ENCODE results near the gene C16orf54.
A peak's percentile ranks its signal among the peaks of the same experiment; 100 is the strongest.
"Not testable (repeated sequence)": the region's sequence is repeated elsewhere in the genome, so short reads cannot be mapped to it uniquely, and the experiment has no call there.

C16orf54 gene

DNA sequence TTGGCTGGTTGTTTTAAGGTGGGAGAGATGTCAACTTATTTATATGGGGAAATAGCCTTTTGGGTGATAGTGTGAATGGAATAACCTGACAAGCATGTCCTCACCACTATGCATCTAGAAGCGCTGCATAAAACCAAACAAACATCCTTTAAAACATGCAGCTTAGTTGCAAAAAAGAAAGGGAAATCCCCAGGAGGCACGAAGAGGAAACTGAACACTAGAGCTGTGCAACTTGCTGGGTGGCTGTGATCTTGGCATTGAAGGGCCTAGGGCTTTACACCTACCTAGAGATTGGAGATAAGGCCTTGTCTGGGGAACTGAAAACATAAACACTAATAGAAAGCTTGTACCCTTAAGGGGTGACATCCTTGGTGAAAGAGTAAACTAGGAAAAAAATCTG lies 7.3 kb downstream of the C16orf54 start:
- peak; percentile 71 for DNase-seq

DNA sequence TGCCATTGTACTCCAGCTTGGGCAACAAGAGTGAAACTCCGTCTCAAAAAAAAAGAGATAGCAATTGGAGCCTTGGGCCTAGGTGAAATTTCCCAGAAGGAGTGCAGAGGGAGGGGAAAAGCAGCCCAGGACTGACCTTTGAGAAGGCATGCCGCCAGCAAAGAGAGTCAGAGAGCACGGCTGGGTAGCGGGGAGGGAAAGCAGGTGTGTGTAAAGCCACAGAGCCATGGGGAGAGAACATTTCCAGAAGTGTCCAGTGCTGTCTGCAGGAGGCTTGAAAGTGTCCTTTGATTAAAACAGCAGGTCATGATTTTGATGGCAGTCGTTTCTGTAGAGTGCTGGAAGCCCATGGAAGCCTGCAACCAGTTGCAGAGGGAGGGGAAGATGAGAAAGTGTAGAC lies 8.1 kb downstream of the C16orf54 start:
- no peak for DNase-seq

DNA sequence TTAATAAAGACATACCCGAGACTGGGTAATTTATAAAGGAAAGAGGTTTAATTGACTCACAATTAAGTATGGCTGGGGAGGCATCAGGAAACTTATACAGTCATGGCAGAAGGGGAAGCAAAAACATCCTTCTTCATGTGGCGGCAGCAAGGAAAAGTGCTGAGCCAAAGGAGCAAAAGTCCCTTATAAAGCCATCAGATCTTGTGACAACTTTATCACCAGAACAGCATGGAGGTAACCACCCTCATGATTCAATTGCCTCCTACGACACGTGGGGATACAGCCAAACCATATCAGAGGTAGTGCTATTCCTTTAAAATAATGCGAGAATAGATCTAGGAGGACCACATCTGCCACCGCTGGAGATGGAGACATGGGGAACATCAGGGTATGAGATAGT lies 9.0 kb downstream of the C16orf54 start:
- no peak for DNase-seq

DNA sequence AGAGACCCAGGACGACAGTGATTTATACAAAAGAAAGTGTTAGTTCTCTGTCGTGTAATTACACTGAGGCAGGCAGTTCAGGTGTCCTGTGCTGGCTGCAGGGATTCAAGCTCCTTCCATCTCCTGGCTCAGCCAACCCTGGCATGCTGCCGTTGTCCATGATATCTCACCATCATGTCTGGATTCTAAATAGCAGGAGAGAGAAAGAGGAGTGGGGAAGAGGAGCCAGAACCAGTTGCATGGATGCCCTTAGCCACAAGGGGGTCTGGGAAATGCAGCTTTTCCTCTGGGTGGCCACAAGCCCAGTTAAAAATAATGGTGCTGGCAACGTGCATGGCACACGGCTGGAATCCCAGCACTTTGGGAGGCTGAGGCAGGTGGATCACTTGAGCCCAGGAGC lies 9.7 kb downstream of the C16orf54 start:
- no peak for DNase-seq

DNA sequence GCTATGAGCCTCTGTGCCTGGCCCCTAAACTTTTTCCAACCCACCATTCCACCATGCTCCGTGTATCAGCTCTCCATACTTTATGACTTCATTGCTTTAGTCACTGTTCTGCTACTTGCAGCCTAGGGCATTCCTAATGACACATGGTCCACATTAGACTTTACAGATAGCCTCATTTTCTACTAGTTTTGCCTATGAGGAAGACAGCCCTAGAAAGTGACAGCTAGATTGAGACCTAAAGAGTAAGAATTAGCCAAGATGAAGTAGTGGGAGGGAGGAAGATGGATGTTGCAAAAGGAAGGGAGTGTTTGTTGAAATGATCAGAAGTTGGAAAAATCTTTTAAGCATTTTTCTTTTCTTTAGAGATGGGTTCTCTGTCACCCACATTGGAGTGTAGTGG lies 11.0 kb downstream of the C16orf54 start:
- DNase-seq: no peak

DNA sequence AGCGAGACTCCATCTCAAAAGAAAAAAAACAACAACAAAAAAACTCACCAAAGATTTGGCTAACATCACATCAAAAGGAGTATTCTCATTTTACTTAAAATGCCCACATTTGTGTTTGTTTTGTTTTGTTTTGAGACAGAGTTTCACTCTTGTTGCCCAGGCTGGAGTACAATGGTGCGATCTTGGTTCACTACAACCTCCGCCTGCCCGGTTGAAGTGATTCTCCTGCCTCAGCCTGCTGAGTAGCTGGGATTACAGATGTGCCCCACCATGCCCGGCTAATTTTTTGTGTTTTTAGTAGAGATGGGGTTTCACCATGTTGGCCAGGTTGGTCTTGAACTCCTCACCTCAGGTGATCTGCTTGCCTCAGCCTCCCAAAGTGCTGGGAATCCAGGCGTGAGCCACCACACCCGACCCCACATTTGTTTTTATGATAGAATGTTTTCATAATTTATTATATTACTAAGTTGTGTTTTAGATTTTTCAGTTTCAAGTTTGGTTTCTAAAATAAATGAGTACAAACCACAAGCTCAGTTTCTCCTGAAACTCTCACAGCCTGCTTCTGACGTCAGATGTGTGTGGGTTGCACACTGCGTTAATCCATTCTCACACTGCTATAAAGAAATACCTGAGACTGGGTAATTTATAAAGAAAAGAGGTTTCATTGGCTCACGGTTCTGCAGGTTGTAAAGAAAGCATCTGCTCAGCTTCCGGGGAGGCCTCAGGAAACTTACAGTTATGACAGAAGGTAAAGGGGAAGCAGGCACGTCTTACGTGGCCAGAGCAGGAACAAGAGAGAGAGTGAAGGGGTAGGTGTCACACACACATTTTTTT lies 13.8 kb downstream of the C16orf54 start:
- DNase-seq: peak; percentile 68

DNA sequence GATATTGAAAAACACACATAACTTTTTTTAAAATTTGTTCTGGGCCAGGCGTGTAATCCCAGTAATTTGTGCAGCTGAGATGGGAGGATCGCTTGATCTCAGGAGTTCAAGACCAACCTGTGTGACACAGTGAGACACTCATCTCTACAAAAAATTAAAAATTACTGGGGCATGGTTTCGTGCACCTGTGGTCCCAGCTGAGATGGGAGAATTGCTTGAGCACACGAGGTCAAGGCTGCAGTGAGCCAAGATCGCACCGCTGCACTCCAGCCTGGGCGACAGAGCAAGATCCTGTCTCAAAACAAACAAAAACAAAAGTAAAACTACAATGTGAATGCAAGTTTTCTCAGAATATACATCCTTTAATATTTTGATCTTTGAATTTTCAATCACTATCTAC lies 15.1 kb downstream of the C16orf54 start:
- DNase-seq: no peak

DNA sequence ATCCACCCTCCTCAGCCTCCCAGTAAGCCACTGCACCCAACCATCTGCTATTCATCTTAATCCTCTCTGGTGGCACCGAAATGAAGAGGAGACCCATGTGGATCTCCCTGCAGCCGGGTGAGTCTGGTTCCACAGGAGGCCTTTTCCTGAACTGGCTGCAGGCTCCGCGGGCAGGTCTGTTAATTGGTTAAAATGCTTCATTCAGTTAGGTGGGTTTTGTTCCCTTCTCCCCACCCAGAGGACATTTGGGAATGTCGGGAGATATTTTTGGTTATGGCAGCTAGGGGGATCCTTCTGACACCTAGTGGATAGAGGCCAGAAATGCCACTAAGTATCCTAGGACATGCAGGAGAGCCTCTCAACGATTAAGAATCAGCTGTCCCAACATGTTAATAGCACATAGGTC lies 16.7 kb downstream of the C16orf54 start:
- DNase-seq: no peak

DNA sequence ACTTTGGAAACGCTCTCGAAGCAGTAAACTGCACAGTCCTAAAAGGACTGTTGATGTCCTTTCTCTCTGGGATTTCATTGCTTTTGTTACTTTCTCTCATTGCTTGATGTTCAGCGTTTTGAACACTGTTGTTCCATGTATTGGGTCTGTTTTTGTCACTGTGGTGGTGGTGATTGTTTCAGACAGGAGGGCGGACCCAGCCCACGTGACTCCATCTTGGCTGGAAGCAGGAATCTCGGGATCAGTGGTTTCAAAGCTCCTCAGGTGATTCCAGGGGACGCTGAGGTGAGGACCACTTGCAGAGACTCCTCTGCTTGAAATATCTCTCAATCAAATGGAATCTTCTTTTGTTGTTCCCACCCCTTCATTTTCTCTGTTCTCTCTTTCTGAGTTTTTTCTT lies 18.3 kb downstream of the C16orf54 start:
- no peak for DNase-seq

DNA sequence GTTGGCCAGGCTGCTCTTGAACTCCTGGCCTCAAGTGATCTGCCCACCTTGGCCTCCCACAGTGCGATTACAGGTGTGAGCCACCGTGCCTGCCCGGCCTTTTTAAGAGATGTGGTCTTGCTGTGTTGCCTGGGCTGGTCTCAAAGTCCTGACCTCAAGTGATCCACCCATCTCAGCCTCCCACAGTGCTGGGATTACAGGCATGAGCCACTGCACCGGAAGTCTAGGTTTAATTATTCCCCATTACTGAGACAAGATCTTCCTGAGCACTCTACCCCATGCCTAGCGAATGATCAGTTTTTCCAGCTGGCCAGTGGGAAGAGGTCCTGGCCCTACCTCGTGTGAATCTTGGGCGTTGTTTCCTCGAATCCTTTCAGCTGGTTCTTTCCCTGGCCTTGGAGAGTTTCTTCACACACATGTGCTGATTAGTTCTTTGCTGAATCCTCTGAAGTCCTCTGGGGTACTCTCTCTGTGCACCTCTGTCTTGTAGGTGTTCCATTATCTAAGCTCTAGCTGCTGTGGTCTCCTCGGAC lies 18.9 kb downstream of the C16orf54 start:
- no peak for DNase-seq

DNA sequence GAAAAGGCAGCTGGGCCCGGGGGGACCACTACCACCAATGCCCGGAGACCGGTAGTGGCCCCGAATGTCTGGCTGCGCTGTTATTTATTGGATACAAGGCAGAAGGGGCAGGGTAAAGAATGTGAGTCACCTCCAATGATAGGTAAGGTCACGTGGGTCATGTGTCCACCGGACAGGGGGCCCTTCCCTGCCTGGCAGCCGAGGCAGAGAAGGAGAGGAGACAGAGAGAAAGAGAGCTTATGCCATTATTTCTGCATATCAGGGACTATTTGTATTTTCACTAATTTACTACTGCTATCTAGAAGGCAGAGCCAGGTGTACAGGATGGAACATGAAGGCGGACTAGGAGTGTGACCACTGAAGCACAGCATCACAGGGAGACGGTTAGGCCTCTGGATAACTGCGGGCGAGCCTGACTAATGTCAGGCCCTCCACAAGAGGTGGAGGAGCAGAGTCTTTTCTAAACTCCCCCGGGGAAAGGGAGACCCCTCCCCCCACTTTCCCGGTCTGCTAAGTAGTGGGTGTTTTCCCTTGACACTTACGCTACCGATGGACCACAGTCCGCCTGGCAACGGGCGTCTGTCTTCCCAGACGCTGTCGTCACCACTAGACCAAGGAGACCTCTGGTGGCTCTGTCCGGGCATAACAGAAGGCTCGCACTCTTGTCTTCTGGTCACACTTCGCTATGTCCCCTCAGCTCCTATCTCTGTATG lies 24.5 kb downstream of the C16orf54 start:
- DNase-seq: peak; percentile 58

DNA sequence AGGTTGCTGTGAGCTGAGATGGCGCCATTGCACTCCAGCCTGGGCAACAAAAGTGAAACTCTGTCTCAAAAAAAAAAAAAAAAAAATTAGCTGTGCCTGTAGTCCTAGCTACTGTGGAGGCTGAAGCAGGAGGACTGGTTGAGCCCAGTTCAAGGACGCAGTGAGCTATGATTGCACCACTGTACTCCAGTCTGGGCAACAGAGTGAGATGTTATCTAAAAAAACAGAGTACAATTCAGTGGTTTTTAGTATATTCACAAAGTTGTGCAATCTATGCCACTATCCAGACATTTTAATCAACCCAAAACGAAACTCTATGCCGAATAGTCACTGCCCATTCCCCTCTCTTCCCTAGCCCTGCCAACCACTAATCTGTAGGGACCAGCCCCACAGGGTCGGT lies 25.1 kb downstream of the C16orf54 start:
- no peak for DNase-seq

DNA sequence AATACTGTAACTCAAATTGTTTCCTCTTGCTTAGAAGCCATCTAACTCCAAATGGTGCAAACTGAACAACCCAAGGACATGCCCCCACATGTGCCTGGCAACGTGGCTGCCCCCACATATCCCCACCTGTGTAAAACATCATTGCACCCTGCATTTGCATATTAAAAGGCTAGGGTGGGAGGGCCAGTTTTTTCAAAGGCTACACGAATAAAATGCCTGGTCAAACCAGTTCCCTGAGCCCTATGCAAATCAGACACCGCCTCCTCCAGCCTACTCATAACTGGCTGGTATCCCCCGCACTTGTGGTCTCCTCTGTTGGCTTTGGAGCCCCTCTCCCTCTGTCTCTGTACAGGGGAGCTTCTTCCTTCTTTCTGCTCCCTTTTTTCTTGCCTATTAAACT lies 26.7 kb downstream of the C16orf54 start:
- DNase-seq: no peak

DNA sequence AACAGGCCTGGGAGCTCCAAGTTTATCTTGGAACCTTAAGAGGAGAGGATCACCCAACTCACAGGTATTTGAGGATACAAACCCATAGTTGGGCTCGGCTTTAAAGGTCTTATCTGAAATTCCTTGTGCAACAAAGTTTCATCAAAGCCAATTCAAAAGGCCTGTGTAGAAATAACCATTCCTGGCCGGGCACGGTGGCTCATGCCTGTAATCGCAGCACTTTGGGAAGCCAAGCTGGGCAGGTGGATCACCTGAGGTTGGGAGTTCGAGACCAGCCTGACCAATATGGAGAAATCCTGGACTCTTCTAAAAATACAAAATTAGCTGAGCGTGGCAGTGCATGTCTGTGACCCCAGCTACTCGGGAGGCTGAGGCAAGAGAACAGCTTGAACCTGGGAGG lies 28.7 kb downstream of the C16orf54 start:
- DNase-seq: no peak

DNA sequence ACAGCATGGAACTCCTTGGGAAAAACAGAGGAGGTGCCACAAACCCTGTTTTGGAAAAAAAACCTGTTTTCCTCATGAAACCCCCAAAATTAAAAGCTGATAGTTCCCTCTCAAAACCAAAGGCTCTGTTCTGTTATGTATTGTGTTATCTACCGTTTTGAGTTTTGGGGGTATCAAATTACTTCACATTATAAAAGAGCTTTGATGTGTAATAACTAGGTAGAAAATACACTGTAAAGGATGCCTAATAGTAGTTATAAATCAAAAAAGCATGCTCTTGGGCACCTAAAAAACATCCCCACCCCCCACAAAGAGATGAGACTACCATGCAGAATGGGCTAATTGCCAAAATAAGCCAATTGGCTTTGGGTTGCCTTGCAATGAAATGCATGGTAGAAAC lies 30.8 kb downstream of the C16orf54 start:
- DNase-seq: no peak

DNA sequence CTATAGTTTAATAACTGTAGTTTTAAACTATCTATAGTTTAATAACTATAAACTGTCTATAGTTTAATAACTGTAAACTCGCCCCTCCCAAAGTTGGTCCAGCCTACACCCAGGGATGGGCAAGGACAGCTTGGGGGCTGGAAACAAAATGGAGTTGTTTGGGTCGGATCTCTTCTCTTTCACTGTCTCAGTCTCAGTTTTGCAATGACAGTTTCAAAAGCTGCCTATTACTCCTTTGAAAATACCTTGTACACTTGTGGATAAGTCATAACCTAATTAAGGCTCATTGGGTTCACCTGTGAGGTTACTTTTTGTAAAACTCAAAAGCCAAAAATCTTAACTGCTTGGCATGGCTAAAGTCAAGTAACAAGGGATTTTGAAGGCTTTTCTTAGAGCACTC lies 31.4 kb downstream of the C16orf54 start:
- no peak for DNase-seq

DNA sequence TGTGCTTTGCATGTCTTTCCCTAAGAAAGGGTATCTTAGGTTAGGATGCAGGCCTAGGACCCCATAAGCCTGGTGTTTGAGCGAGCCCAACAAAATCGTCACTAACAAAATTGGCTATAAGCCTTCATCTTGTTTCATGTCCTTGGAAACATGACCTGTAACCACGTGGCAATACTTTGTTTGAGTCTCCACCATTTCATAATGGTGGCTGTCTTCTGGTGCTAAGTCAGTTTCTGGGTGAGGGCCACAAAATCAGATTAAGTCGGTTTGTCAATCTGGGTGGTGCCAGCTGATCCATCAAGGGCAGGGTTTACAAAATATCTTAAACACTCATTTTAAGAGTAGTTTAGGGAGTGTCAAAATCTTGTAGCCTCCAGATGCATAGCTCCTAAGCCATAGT lies 33.0 kb downstream of the C16orf54 start:
- DNase-seq: no peak

DNA sequence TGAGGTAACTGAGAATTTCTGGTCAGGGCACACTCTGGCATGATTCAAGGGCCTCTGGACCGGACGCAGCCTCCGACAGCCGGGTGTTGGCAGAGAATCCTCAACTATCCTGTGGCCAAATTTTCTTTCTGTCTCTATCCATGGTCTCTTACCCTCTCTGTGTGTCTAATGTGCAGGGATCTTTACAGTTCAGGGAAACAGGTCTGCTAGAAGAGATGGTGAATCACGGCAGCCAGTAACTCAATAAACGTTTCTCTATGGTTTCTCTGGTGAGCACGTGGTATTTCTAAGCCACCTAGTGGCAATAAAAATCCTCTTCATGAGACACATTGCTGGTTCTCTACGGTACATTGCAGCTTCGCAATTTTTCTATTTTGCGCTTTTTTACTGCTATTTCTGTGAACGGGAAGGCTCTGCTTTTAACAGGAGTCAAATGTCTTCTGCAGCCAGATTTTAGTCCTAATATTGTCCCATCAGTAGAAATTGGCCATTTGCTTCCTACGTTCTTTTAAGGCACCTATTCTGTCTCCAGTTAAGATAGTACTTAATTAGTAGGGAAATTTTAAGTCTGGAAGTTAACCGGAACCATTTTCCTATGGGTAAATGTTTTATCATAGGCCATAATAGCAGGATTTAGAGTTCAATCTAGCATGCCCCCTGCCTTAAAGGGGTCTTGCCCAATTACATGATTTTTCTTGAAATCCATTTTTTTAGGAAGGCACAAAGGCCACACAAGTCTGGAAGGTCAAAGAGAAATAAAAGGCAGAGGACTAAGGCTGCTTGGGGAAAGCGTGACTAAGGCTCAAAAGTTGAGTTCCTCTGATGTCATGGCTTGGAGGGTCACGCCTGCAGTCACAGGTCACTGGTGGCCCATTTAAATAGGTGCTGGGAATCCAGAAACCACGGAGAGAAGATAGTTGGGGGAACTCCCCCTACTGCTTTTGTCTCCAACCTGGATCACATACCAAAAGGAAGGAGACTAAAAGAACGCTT lies 35.3 kb downstream of the C16orf54 start:
- DNase-seq: peak; percentile 77

DNA sequence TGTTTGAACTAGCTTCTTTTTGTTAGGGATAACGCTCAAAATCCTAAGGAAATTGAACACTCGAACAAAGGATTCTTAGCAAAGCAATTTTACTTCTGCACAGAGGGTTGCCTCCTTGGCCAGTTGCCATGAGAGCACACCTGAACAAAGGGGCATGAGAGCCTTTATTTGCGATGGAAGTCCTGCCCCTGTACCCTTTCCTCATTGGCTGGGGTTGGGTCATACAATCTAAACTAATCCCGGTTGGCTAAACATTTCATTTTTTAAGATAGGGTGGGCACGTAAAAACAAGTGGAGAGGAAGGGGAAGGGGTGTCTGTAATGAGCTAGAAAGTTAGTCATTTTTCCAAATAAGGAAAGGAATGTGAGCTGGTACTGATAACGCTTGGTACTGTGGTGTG lies 36.1 kb downstream of the C16orf54 start:
- not testable (repeated sequence) for DNase-seq

DNA sequence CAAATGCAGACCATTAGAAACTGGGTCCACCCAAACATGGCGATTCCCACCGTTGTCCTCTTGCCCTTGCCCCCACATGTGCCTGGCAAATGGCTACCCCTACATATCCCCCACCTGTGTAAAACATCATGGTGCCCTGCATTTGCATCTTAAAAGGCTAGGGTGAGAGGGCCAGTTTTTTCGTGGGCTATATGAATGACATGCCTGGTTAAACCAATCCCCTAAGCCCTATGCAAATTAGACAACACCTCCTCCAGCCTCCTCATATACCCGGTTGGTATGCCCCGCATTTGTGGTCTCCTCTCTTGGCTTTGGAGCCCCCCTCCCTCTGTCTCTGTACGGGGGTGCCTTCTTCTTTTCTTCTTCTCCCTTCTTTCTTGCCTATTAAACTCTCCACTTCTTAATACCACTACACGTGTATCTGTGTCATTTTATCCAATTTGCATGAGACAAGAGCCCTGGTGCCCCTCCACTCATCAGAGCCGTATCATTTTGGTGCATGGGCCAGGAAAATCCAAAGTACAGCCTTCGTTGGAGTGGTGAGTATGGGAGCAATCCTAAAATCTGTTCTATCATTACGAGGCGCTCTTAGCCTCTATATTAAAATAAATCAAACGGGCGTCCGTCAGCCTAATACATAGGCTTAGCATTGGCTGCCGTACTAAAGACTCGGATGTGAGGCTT lies 36.7 kb downstream of the C16orf54 start:
- no peak for DNase-seq

DNA sequence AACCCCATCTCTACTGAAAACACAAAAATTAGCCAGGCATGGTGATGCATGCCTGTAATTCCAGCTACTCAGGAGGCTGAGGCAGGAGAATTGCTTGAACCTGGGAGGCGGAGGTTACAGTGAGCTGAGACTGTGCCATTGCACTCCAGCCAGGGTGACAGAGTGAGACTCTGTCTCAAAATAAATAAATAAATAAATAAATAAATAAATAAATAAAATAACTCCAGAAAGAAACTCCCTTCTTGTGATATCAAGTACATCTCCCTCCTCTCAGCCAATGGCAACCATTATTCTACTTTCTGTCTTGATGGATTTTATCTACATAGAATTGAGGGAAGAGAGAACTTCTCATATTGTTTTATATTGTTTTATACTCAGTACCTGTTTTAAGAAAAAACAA lies 38.6 kb downstream of the C16orf54 start:
- DNase-seq: not testable (repeated sequence)

DNA sequence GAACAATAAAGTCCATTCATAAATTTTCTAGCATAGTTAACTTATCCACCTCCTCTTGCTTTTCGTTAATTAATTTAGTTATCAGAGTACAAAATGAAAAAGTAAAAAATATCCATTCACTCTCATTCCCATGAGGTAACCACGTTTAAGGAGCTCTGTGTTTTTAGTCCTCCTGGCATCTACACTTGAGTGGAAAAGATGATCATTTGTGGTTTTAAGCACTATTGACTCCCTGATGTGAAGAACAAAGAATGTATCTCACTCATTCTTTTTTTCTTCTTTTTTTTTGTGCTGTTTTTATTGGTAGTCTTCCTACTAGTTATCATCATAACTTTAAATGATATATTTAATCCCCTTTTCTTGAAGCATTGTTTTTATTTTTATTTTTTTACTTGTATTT lies 40.8 kb downstream of the C16orf54 start:
- DNase-seq: no peak
